ENCODE measurements around the gene ACAT1. TPM values are rescaled to one million over a fixed set of nuclear protein-coding genes. Genes with fewer than 3 reads are reported as not detected.

ACAT1 gene
- total and polyA plus RNA-seq, 10 of the 15 experiments (the other 5 are each of a cell fraction or from before 2014, with no cell fraction given) = 57.1 to 139 (median 91.2) TPM

GRCh38 chr11:108196901-108197300 lies 75.5 kb downstream of the ACAT1 start:
- CTCF ChIA-PET = interaction anchor here (0.7 to 1.0 kb wide), 2 partner anchors 21 to 22 kb away, joined by 3 read pairs; no protein-coding TSS in a partner anchor
- Histone ChIP-seq H3K27ac (ENCODE audit: control insufficient read depth, insufficient read depth) (peak overlapping the region; percentile 34), H3K9me3 (replicated peaks; ENCODE audit: control insufficient read depth, insufficient read depth, low read length) (no peaks in the 10 kb centered on the region), H3K27me3 (replicated peaks in 1 of 2; ENCODE audit: control insufficient read depth in 2 of 2, insufficient read depth in 2 of 2, low read length in 1 of 2) (no peaks in the 10 kb centered on the region), H3K79me2 (ENCODE audit: control insufficient read depth, insufficient read depth, low read length) (peaks cover 40% of the 10 kb centered on the region), H3K4me3 (no peak overlapping the region), H2AFZ (ENCODE audit: control insufficient read depth, low read depth, low read length) (no peak overlapping the region), H4K20me1 (ENCODE audit: control insufficient read depth, insufficient read depth) (no peaks in the 10 kb centered on the region), H3K4me2 (ENCODE audit: control insufficient read depth, insufficient read depth) (peak overlapping the region; percentile 61), H3K9ac (ENCODE audit: control insufficient read depth, insufficient read depth, low read length) (no peak overlapping the region), H3K36me3 (ENCODE audit: control insufficient read depth in 2 of 2, insufficient read depth in 2 of 2, low read length in 1 of 2) (peaks cover 2 to 3% of the 10 kb centered on the region in 2 experiments; a peak in 3 of 4 replicates), H3K4me1 (ENCODE audit: control insufficient read depth, insufficient read depth, low read length) (peaks cover 35% of the 10 kb centered on the region)
- POLR2A ChIA-PET = interaction anchor here (0.9 kb wide), 2 partner anchors 19 to 27 kb away, joined by 3 read pairs; no protein-coding TSS in a partner anchor
- intact Hi-C loops (cut with micrococcal nuclease; ENCODE audit: unreplicated experiment) (no loop called here), in situ Hi-C loops (cut with MboI) (no loop called here)
- SMC1A ChIA-PET (ENCODE audit: uncharacterized antibody, unreplicated experiment) = interaction anchor here (1.0 kb wide), 2 partner anchors 25 to 28 kb away, joined by 3 to 4 read pairs; partner anchors contain the start of gene NPAT
- no peak for FAIRE-seq
- peak; percentile 37 for DNase-seq (ENCODE audit: low read depth, low spot score)
- ATAC-seq = peak; percentile 53
- BruUV-seq (replicated peaks) = no TSS peak
- 0% methylated on average over 3 of the region's 3 CpGs for WGBS (ENCODE audit: insufficient coverage, insufficient replicate concordance, low lambda C conversion rate, missing lambda C conversion rate)
- RAD21 ChIA-PET (ENCODE audit: unreplicated experiment) = interaction anchor here (0.7 to 1.1 kb wide), 5 partner anchors 22 to 40 kb away, joined by 3 to 6 read pairs (median 5); partner anchors contain the start of gene ATM
- TF ChIP-seq ZNF217 (IDR thresholded peaks at IDR 0.05) (peak; percentile 80; the same call in 1 of the 2 replicates), RAD21 (IDR thresholded peaks at IDR 0.05; ENCODE audit: insufficient read depth, low read depth, low read length) (no peak), NFXL1 (IDR thresholded peaks at IDR 0.05; ENCODE audit: borderline replicate concordance) (no peak), NFIC (IDR thresholded peaks at IDR 0.05; ENCODE audit: low read depth, low read length) (peak; percentile 58; the same call in 1 of the 2 replicates), PAX8 (IDR thresholded peaks at IDR 0.05) (no peak), ZNF24 (IDR thresholded peaks at IDR 0.05) (no peak), JUNB (IDR thresholded peaks at IDR 0.05) (peak; percentile 82), ZNF384 (IDR thresholded peaks at IDR 0.05; ENCODE audit: borderline replicate concordance, low read depth, low read length) (peak; percentile 69; the same call in 1 of the 2 replicates), RUNX3 (IDR thresholded peaks at IDR 0.05; ENCODE audit: low read length) (peak; percentile 35; the same call in 1 of the 2 replicates), RELA (IDR thresholded peaks at IDR 0.05; ENCODE audit: borderline replicate concordance, partially characterized antibody) (no peak), FOXM1 (IDR thresholded peaks at IDR 0.05; ENCODE audit: low read depth, low read length) (0 out of 2 replicates have a peak, but pooled peaks have one; percentile 23), CUX1 (IDR thresholded peaks at IDR 0.05; ENCODE audit: insufficient replicate concordance, low read depth, low read length) (no peak), NR2F1 (conservative IDR thresholded peaks at IDR 0.05) (peak; percentile 35; the same call in 1 of the 2 replicates), ETV6 (conservative IDR thresholded peaks at IDR 0.05 in 1 of 2, IDR thresholded peaks at IDR 0.05 in 1 of 2; ENCODE audit: borderline replicate concordance in 1 of 2, low read depth in 1 of 2) (0 out of 4 replicates have a peak, but pooled peaks of 1 of the 2 experiments have one; percentile 24), ZZZ3 (IDR thresholded peaks at IDR 0.05; ENCODE audit: control insufficient read depth, insufficient read length, low read depth) (no peak), ATF2 (IDR thresholded peaks at IDR 0.05; ENCODE audit: low read length) (peak; percentile 24; the same call in 1 of the 2 replicates), IRF4 (IDR thresholded peaks at IDR 0.05; ENCODE audit: low read depth, low read length) (peak; percentile 42; the same call in 1 of the 2 replicates), ATF7 (IDR thresholded peaks at IDR 0.05; ENCODE audit: low read depth) (0 out of 2 replicates have a peak, but pooled peaks have one; percentile 9)
